ENCODE measurements around the gene DCAF17. TPM values are rescaled to one million over a fixed set of nuclear protein-coding genes. Genes with fewer than 3 reads are reported as not detected.

Gene DCAF17
- polyA plus RNA-seq, 1 experiment: 7.5 TPM

DNA sequence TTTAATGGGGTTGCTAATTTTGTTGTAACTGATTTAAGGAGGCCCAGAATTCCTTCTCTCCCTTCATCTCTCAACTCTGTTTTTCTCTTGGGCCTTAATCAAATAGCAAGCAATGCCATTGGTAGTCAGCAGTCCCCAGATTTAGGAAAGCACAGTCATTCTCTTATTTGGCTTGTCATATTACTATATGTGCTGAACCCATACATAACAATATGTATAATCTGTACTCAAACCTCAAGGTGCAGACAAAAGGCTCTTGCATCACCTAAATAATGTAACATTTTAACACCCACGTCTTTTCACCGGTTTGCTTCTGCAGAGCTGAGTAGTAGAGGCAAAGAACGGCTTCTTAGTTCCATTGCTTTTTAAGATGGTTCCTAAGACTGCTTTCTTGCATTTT, 33.6 kb upstream of the DCAF17 start:
- DNase-seq (ENCODE audit: low read depth): no peak
- H3K27me3 ChIP-seq (ENCODE audit: control insufficient read depth, insufficient read depth, low read length): no peaks in the 10 kb centered on the region
- TF ChIP-seq, protein P1, sequence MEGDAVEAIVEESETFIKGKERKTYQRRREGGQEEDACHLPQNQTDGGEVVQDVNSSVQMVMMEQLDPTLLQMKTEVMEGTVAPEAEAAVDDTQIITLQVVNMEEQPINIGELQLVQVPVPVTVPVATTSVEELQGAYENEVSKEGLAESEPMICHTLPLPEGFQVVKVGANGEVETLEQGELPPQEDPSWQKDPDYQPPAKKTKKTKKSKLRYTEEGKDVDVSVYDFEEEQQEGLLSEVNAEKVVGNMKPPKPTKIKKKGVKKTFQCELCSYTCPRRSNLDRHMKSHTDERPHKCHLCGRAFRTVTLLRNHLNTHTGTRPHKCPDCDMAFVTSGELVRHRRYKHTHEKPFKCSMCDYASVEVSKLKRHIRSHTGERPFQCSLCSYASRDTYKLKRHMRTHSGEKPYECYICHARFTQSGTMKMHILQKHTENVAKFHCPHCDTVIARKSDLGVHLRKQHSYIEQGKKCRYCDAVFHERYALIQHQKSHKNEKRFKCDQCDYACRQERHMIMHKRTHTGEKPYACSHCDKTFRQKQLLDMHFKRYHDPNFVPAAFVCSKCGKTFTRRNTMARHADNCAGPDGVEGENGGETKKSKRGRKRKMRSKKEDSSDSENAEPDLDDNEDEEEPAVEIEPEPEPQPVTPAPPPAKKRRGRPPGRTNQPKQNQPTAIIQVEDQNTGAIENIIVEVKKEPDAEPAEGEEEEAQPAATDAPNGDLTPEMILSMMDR (IDR thresholded peaks at IDR 0.05; ENCODE audit: insufficient read depth, low read depth, low read length): no peak
- ChIA-PET CTCF (interaction anchor here (1.3 kb wide), 1 partner anchor 16 kb away, joined by 4 read pairs; no protein-coding TSS in a partner anchor), POLR2A (no interaction called here)
- H3K4me3 ChIP-seq (ENCODE audit: low read depth, low read length): no peak overlapping the region
- no peaks in the 10 kb centered on the region for H3K36me3 ChIP-seq (ENCODE audit: control insufficient read depth, insufficient read depth, low read length)

DNA sequence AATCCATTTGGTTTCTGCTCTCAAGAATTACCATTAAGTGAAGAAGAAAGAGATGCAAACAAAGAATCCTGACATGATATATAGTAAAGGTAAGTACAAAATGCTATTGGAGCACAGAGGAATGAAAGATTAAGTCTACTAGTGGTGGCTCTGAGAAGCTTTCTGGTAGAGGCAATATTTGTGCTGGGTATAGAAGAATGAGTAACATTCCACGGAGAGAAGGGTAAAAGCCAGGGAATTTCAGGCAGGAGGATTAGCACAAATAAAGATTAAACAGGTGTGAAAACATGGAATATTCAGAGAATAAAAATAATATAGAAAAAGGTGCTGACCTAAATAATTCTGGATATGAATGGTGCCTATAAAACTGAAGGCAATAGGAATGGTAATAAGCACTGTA, 32.1 kb upstream of the DCAF17 start:
- CTCF ChIA-PET: no interaction called here
- POLR2A ChIA-PET: no interaction called here
- H3K4me3 ChIP-seq (ENCODE audit: low read depth, low read length): no peak overlapping the region
- TF ChIP-seq, protein P1 (IDR thresholded peaks at IDR 0.05; ENCODE audit: insufficient read depth, low read depth, low read length): no peak
- no peaks in the 10 kb centered on the region for H3K36me3 ChIP-seq (ENCODE audit: control insufficient read depth, insufficient read depth, low read length)
- no peaks in the 10 kb centered on the region for H3K27me3 ChIP-seq (ENCODE audit: control insufficient read depth, insufficient read depth, low read length)
- DNase-seq (ENCODE audit: low read depth): no peak

DNA sequence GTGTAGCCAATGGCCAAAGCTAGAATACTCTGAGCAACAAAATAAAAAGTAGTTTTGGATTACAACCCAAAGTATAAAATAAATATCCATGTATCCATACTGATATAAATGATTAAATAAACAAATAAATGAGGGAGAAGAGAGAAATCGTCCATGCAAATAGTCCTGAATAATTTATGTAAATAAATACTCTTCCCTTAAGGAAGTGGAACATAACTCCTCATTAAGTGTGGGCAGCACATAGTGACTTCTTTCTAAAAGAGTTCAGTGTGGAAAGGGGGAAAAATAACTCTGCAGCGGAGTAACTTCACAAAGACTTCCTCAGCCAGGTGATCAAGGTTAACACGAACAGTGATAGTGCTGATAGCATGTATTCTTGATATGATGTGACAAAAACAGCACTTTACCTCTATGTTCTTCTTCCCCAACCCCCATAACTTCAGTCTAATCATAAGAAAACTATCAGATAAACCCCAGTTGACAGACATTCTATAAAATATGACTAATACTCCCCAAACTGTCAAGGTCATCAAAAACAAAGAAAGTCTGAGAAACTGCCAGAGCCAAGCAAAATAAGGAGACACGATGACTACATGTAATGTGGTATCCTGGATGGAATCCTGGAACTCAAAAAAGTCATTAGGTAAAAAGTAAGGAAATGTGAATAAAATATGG, 31.0 kb upstream of the DCAF17 start:
- CTCF ChIA-PET: no interaction called here
- TF ChIP-seq, protein P1 (IDR thresholded peaks at IDR 0.05; ENCODE audit: insufficient read depth, low read depth, low read length): no peak
- DNase-seq (ENCODE audit: low read depth): no peak
- H3K4me3 ChIP-seq (ENCODE audit: low read depth, low read length): no peak overlapping the region
- H3K27me3 ChIP-seq (ENCODE audit: control insufficient read depth, insufficient read depth, low read length): no peaks in the 10 kb centered on the region
- no peaks in the 10 kb centered on the region for H3K36me3 ChIP-seq (ENCODE audit: control insufficient read depth, insufficient read depth, low read length)
- POLR2A ChIA-PET: no interaction called here

DNA sequence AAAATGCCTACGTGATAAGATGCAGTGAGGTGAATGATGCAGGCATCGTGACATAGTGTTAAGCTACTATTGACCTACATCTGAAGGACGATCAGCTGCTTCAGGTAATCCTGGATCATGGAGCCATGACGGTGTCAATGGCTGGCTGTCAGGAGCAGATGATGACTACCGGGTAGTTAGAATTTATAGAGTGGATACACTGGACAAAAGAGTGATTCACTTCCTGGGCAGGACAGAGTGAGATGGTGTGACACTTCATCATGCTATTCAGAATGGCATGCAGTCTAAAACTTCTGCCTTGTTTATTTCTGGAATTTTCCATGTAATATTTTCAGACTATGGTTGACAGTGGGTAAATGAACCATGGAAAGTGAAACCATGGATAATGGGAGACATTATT, 29.8 kb upstream of the DCAF17 start:
- Histone ChIP-seq H3K27me3 (ENCODE audit: control insufficient read depth, insufficient read depth, low read length) (no peaks in the 10 kb centered on the region), H3K36me3 (ENCODE audit: control insufficient read depth, insufficient read depth, low read length) (no peaks in the 10 kb centered on the region), H3K4me3 (ENCODE audit: low read depth, low read length) (no peak overlapping the region)
- DNase-seq (ENCODE audit: low read depth): peak; percentile 46
- ChIA-PET POLR2A (no interaction called here), CTCF (no interaction called here)
- TF ChIP-seq, protein P1 (IDR thresholded peaks at IDR 0.05; ENCODE audit: insufficient read depth, low read depth, low read length): no peak

DNA sequence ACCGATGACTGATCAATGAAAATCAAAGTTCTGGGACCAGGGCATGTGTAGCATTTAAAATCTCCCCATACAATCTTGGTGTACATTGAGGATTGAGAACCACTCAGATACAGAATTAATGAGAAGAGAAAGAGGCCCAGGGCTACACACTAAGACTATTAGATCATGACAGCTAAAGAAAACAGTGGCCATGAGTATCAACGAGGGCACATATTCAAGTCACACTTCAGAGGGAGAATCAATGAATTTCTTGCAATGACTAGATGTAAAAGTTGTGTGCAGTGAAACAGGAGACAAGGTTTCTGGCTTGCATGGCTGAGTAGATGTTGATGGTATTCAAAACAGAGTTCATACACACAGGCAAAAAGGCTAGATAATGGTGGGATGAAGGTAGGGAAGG, 29.3 kb upstream of the DCAF17 start:
- DNase-seq (ENCODE audit: low read depth): no peak
- TF ChIP-seq, protein P1 (IDR thresholded peaks at IDR 0.05; ENCODE audit: insufficient read depth, low read depth, low read length): no peak
- POLR2A ChIA-PET: no interaction called here
- CTCF ChIA-PET: no interaction called here
- Histone ChIP-seq H3K27me3 (ENCODE audit: control insufficient read depth, insufficient read depth, low read length) (no peaks in the 10 kb centered on the region), H3K36me3 (ENCODE audit: control insufficient read depth, insufficient read depth, low read length) (no peaks in the 10 kb centered on the region), H3K4me3 (ENCODE audit: low read depth, low read length) (no peak overlapping the region)

Measured in BJ (cell line).